Pancreas (tissue), 10 donors: Measurements from ENCODE around the gene PLEK. TPM values are rescaled to one million over a fixed set of nuclear protein-coding genes. Genes with fewer than 3 reads are reported as not detected.

ENCODE experiments used
- ATAC-seq, 4 donors: fragments of 200-7000 bp; cut with Tn5 transposase; one replicate each; pipeline versions ENCODE4 v1.8.0 to v1.9.1; 2020; ENCODE audit warnings: mild to moderate bottlenecking in 4 of 4, moderate library complexity in 4 of 4
- DNase-seq, 6 donors: peaks; one replicate each; pipeline ENCODE4 v3.0.0-alpha.2; 2020
- FAIRE-seq: peaks from 2 replicates; lab custom pipeline; 2012; peaks lifted over from hg19 to GRCh38; lab: Jason Lieb, UNC
- H3K27ac ChIP-seq, 4 donors: fragments of 200-600 bp; sonication (generic); 1 replicate in 3 of 4; 2 replicates in 1 of 4; pipeline versions ENCODE4 v1.5.0 to v1.8.0; 2020
- H3K27me3 ChIP-seq, 4 donors: fragments of 200-600 bp; one replicate each; pipeline ENCODE4 v1.8.0; 2021
- H3K36me3 ChIP-seq, 3 donors: fragments of 200-600 bp; sonication (generic) in 1 of 3; one replicate each; pipeline versions ENCODE4 v1.5.0 to v1.8.0; 2020 to 2021
- H3K4me1 ChIP-seq, 3 donors: fragments of 200-600 bp; one replicate each; pipeline ENCODE4 v1.8.0; 2021
- H3K4me3 ChIP-seq, 4 donors: fragments of 200-600 bp; sonication (generic) in 2 of 4; one replicate each; pipeline versions ENCODE4 v1.5.0 to v1.8.0; 2020 to 2021
- H3K9me3 ChIP-seq, 4 donors: fragments of 200-600 bp; one replicate each; pipeline ENCODE4 v1.8.0; 2021
- WGBS, 2 donors: extraction: QIAGEN DNeasy Blood & Tissue Kit; methylation state at CpG; one replicate each; pipeline ENCODE4 v1.1.7; 2013; 5-methylcytosine and 5-hydroxymethylcytosine counted together
- intact Hi-C, 3 donors: fragments of 100-400 bp; cut with DNase I; formaldehyde crosslinking; loops; one replicate each; pipeline versions ENCODE4 v1.11.1 to v1.14.2; 2022
- polyA plus RNA-seq, 2 donors: library from polyadenylated mRNA; stranded (reverse); fragments of 200-250 nt; gene quantifications; one replicate each; pipeline ENCODE4 v1.2.3, GENCODE V29; 2013
- total RNA-seq, 6 donors: library from RNA; stranded (reverse); fragmentation: NEBNext Ultra II Directional in 4 of 6; extraction: Animal tissue kit (Norgen Biotek cat#: 25700) in 4 of 6; gene quantifications; one replicate each; pipeline versions ENCODE4 v1.2.1 to v1.2.4, GENCODE V29; 2021 to 2023
- TF ChIP-seq, protein P1 (sequence below), 4 donors: fragments of 200-600 bp; sonication (generic) in 3 of 4; IDR thresholded peaks; one replicate each; pipeline versions ENCODE4 v1.5.0 to v1.8.0; 2021; ENCODE audit warnings: antibody characterized with exemption in 4 of 4
- donor health status: healthy with polysubstance abuse.
- donor health status: DM: no; HTN: no; CAD: no; lungs with moderate emphysema.
- donor health status: DM: no; HTN: no; CAD: no.
- donor health status: control.
- donor health status: control.
- donor health status: Bipolar disorder and iron deficiency.
- donor health status: DM: yes; HTN: yes; CAD: no.
- donor health status: DM: no; HTN: no; CAD: no.
- donor health status: DM: no; HTN: no; CAD: no.
- donor health status: DM: yes; HTN: yes; CAD: no.

The PLEK gene
- total and polyA plus RNA-seq, 8 donors: 0.28 to 8.0 (median 1.5) TPM

- ATAC-seq (no peak), FAIRE-seq (no peak), DNase-seq (no peak)
- H3K27ac ChIP-seq: no peak overlapping the region
- H3K27me3 ChIP-seq: no peaks in the 10 kb centered on the region
- H3K4me1 ChIP-seq: no peaks in the 10 kb centered on the region
- no peak overlapping the region for H3K4me3 ChIP-seq
- TF ChIP-seq, protein P1, sequence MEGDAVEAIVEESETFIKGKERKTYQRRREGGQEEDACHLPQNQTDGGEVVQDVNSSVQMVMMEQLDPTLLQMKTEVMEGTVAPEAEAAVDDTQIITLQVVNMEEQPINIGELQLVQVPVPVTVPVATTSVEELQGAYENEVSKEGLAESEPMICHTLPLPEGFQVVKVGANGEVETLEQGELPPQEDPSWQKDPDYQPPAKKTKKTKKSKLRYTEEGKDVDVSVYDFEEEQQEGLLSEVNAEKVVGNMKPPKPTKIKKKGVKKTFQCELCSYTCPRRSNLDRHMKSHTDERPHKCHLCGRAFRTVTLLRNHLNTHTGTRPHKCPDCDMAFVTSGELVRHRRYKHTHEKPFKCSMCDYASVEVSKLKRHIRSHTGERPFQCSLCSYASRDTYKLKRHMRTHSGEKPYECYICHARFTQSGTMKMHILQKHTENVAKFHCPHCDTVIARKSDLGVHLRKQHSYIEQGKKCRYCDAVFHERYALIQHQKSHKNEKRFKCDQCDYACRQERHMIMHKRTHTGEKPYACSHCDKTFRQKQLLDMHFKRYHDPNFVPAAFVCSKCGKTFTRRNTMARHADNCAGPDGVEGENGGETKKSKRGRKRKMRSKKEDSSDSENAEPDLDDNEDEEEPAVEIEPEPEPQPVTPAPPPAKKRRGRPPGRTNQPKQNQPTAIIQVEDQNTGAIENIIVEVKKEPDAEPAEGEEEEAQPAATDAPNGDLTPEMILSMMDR (IDR thresholded peaks at IDR 0.05): no peak
- H3K36me3 ChIP-seq: no peaks in the 10 kb centered on the region
- 74 to 78% methylated on average over 6 of the region's 6 CpGs for WGBS, 2 donors
- intact Hi-C loops: no loop called here
- no peaks in the 10 kb centered on the region for H3K9me3 ChIP-seq
These were observed 13.1 kb upstream of the PLEK start for GRCh38 chr2:68351997-68352396.

DNA sequence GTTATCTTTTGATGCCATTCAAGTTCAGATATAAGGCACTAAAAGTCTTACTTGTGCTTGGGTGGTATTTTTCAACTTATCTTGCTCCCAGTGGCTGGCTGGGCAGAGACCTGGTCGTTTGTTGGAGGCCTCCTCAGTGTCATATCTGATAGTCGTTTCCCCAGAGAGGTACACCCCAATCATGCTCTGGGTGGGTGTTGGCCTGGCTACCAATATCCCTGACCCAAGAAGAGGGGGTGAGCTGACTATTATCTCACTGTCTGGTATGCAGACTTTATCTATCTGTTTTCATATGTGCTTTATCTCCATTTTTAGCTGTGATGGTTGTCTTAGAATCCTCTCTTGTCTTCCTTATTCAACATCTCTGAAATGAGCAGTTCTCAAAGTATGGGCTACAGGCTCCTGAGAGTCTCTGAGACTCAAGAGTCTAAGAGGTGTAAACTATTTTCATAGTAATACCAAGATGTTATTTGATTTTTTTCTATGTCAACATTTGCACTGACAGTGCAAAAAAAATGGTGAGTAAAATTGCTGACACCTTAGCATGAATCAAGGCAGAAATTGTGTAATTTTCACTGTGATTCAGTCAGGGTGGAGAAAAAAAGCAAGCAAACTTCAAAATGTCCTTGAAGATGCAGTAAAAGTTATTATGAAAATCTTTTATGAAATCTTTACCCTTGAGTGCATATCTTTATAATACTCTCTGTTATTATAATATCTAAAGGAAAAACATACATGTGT lies 12.3 kb upstream of the PLEK start:
- no peak for FAIRE-seq

DNA sequence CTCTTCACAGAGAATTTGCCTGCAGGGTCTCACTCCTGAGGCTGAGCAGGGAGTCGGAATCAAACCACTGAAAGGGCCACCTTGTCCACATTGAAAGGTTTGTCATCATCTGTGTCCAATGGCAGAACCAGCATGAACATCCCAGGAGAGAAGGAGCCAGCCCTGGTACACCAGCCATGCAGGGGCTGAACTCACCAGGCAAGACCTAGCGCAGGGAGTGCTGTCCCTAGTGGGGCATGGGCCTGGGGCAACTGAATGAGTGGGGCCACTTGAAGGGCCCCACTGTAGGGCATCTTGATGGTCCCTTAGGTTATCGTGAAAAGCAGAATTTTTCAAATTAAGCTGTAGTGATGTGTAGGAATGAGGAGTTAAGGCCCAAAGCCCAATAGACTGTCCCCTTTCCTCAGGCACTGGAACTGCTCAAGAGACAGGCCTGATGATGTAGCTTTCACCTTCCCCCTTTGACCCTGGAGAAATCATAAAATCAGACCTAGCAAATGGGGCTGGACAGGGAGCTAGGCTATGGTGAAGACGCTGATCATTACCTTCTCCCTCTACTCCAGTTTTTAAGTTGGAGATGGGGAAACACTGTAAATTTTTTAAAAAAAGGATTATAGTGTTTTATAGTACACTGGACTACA lies 8.4 kb upstream of the PLEK start:
- H3K27me3 ChIP-seq: no peaks in the 10 kb centered on the region
- no peak overlapping the region for H3K4me3 ChIP-seq
- TF ChIP-seq, protein P1 (IDR thresholded peaks at IDR 0.05): no peak
- DNase-seq: no peak
- ATAC-seq: no peak
- no peak overlapping the region for H3K27ac ChIP-seq
- no peaks in the 10 kb centered on the region for H3K4me1 ChIP-seq
- H3K9me3 ChIP-seq: no peaks in the 10 kb centered on the region
- intact Hi-C loops: no loop called here
- no peak for FAIRE-seq
- whole genome bisulfite sequencing, 2 donors: 91 to 92% methylated on average over 4 of the region's 4 CpGs
- H3K36me3 ChIP-seq: no peaks in the 10 kb centered on the region

More for the DNA sequence above, 12.3 kb upstream of the PLEK start:
- DNase-seq (no peak), ATAC-seq (no peak)
- no peaks in the 10 kb centered on the region for H3K36me3 ChIP-seq
- no peak overlapping the region for H3K4me3 ChIP-seq
- TF ChIP-seq, protein P1 (IDR thresholded peaks at IDR 0.05): no peak
- no peaks in the 10 kb centered on the region for H3K4me1 ChIP-seq
- no peak overlapping the region for H3K27ac ChIP-seq
- H3K9me3 ChIP-seq: no peaks in the 10 kb centered on the region
- WGBS, 2 donors: 13 to 30% methylated on average over 2 of the region's 2 CpGs
- no peaks in the 10 kb centered on the region for H3K27me3 ChIP-seq
- intact Hi-C loops: no loop called here

DNA sequence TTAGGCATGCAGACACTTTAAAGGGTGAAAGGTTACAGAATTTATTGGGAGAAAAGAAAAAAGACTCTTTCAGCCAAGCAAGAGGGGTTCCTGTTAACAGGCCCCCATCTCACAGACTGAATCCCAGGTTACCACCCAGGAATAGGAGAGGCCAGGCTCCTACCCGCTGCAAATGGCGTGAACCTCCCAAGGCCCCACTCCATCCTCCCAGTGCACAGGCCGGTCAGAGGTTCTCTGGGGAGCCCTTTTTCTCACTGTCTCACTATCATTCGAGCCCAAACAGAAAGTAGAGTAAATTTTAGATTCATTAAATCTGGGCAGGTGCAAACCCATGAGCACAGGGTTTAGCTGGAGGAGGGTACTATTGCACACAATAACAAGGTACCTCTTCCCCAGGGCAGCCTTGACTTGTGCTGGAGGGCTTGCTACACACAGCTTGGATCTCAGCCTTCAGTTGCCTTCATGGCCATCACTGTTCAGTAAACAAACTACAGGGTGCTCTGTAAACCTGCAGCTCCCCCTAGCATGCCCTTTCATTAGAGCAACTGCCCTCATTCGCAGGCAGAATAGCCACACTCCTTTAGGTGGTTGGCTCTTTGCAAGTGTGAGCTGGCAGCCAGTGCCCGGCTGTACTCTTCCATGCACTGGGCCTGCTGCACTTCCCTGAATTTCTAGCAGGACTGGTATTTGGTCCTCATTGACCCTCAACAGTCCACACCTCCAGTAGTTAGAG lies 7.3 kb upstream of the PLEK start:
- peak in 4 of 6 donors; percentile 15 to 34 (median 24) for DNase-seq
- no peak for FAIRE-seq
- Histone ChIP-seq H3K4me3 (no peak overlapping the region), H3K4me1 (no peaks in the 10 kb centered on the region), H3K27ac (no peak overlapping the region), H3K27me3 (no peaks in the 10 kb centered on the region), H3K36me3 (no peaks in the 10 kb centered on the region), H3K9me3 (no peaks in the 10 kb centered on the region)
- 64 to 67% methylated on average over 6 of the region's 6 CpGs for WGBS, 2 donors
- TF ChIP-seq, protein P1 (IDR thresholded peaks at IDR 0.05): no peak
- intact Hi-C loops: no loop called here
- peak; percentile 64 to 92 (median 84) for ATAC-seq
